ENCODE results near the gene SH3RF3. TPM values are rescaled to one million over a fixed set of nuclear protein-coding genes. Genes with fewer than 3 reads are reported as not detected.

Gene SH3RF3
- total and polyA plus RNA-seq, 9 of the 15 experiments (the other 6 are each of a cell fraction or from before 2014, with no cell fraction given), result 0.02 TPM; not detected in 8

GRCh38 chr2:109451671-109452070 lies 322.7 kb downstream of the SH3RF3 start:
- in situ Hi-C loops (cut with MboI), result no loop called here
- H3K27me3 ChIP-seq (ENCODE audit: control insufficient read depth in 2 of 2, insufficient read depth in 2 of 2, low read length in 2 of 2), result peaks cover 3 to 47% of the 10 kb centered on the region in 2 experiments; a peak in 2 of 5 replicates
- no peak overlapping the region for H3K4me2 ChIP-seq (ENCODE audit: insufficient read depth, low read length)
- intact Hi-C loops (cut with micrococcal nuclease), result no loop called here
- FAIRE-seq, result no peak
- WGBS (ENCODE audit: insufficient coverage, low coverage, missing lambda C conversion rate), result 0% methylated on average over 6 of the region's 6 CpGs
- BruUV-seq (replicated peaks), result no TSS peak
- no peaks in the 10 kb centered on the region for H3K9me1 ChIP-seq (ENCODE audit: control insufficient read depth, insufficient read depth, low read length)
- H2AFZ ChIP-seq (ENCODE audit: low read depth, low read length), result no peak overlapping the region
- POLR2A ChIA-PET, result no interaction called here
- no peaks in the 10 kb centered on the region for H4K20me1 ChIP-seq (replicated peaks; ENCODE audit: control insufficient read depth, insufficient read depth, low read length)
- TF ChIP-seq ZFPM2 (CRISPR knock-in tag; IDR thresholded peaks at IDR 0.05), result no peak
- TF ChIP-seq MAFG (tag; conservative IDR thresholded peaks at IDR 0.05), result no peak
- no peak for TF ChIP-seq ATF4 (CRISPR knock-in tag; IDR thresholded peaks at IDR 0.05)
- no peak for TF ChIP-seq SRSF3 (IDR thresholded peaks at IDR 0.05; ENCODE audit: insufficient read depth, low read length)
- no peak for TF ChIP-seq TCFL5 (CRISPR knock-in tag; conservative IDR thresholded peaks at IDR 0.05)
- H3K9ac ChIP-seq (ENCODE audit: insufficient read depth in 1 of 2, low read depth in 2 of 2, low read length in 2 of 2), result no peak overlapping the region
- ATAC-seq, result no peak
- H3K4me3 ChIP-seq, result no peak overlapping the region
- no peaks in the 10 kb centered on the region for H3K4me1 ChIP-seq (replicated peaks in 1 of 2; ENCODE audit: control insufficient read depth in 2 of 2, insufficient read depth in 2 of 2, low read length in 2 of 2)
- H3K27ac ChIP-seq (ENCODE audit: extremely low read depth, low read depth, low read length), result no peak overlapping the region
- DNase-seq (ENCODE audit: extremely low read depth in 1 of 4, low spot score in 3 of 4), result no peak
- no peaks in the 10 kb centered on the region for H3K36me3 ChIP-seq (ENCODE audit: control insufficient read depth, insufficient read depth, low read length)
- CTCF ChIA-PET (ENCODE audit: low intra/inter-chr PET ratio), result no interaction called here
- H3K9me3 ChIP-seq (replicated peaks; ENCODE audit: control insufficient read depth, insufficient read depth, low read depth, low read length), result no peaks in the 10 kb centered on the region
- H3K79me2 ChIP-seq (ENCODE audit: control insufficient read depth, insufficient read depth, low read length), result no peaks in the 10 kb centered on the region
